Stimulated activated CD4-positive, alpha-beta T cell treated with anti-CD3 and anti-CD28 coated beads, Interleukin-2, amount 100 ng/mL, for 24 hours (primary cell): ENCODE results near the gene HMCN1.

Experiments
- DNase-seq, 2 donors: peaks; one replicate each; pipeline ENCODE4 v3.0.0-alpha.2; 2020

HMCN1 gene

DNA sequence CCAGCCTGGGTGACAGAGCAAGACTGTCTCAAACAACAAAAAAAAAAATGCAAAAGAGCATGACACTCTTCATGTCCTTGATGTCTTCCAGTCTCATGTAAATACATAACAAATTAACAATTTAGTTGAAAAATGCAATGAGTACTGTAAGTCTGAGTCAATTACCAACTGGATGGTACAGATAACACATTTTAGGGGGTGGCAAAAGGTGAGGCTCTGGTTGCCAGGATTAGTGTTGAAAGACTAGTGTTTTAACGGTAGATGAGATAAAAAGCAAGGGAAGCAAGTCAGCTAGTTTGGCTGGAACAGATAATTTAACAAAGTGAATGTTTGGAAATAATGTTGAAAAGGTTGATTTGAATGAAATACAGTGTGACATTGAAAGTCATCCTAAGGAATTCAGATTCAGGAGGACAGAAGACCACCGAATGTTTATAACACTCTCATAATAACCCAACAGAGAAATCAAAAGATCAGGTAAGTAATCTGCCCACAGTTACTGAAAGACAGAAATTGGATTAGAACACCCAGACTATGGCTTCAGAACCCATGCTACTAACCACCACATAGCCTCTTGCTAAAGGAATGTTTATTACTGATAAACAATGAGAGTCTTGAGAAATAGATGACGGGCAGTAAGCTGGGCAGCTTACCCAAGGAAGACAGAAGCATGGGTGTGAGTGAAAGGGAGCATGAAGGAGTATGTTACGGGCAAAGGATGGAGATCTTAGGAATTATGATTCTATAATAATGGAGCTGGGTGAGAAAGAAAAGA is 312.4 kb downstream of the HMCN1 start:
- DNase-seq: no peak

DNA sequence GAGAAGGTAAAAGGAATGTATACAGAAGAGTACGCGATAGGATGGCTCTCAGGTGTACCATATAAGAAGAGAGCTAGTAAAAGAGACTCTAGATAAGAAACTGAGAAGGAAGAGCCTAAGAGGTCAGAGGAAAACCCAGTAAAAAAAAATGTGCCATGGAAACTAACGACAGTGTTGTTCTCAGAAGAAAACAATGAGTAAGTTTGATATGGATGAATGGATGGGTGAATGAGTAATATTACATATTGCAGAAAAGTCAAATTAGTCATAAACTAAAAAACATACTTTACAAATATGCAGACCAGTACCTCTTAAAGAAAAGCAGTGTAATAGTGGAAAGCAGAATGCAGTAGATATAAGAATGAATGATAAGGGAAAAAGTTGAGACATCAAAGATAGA is 316.2 kb downstream of the HMCN1 start:
- no peak for DNase-seq

DNA sequence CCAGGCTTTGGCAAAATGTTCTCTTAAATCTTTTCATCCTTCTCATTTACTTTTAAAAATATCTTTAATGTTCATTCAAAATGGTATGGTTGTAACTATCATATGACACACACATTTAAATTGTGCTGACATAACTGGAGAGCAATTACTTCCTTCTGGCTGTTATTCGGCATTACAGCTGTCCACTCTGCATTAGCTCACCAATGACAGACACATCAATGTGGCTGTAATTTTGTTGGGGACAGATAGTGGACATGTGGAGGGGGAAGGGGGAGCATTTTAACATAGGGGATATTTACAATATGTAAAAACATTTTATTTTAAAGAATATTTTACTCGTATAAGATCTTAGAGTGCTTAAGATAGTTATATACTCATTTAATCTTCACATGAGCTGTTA is 319.8 kb downstream of the HMCN1 start:
- no peak for DNase-seq

DNA sequence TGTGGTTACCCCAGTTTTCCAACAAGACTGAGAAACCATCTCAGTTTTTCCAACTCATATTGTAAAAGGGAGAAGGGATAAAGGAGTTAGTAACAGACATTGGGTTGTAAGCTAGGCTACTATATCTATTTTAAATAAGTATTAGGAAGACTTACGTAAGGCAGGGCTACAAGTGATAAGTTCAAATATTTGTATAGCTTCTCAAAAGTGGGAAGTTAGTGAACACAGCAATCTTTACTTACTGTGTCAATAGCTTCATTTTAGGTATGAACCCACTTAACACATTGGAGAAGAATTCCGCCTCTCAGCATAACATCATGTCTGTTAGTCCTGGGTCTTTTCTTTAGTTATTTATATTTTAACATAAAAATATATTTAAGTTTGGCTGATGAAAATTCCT is 320.7 kb downstream of the HMCN1 start:
- no peak for DNase-seq

DNA sequence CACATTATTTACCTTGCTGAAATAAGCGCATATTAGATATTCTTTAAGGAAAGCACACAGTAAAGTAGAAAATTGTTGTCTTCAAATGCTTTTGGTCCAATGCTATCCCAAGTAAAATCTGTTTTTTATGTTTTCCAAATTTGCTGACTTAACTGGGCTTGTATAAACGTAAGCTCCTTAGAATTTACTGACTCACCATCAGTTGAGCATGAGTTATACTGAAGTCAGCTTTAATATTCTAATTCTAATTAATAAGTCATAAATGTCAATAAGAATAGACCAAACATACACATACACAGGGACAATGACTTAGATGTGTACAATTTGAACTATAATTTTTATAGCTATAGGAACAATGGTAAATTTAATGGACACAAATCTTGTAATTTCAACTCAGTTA is 321.7 kb downstream of the HMCN1 start:
- DNase-seq: no peak

DNA sequence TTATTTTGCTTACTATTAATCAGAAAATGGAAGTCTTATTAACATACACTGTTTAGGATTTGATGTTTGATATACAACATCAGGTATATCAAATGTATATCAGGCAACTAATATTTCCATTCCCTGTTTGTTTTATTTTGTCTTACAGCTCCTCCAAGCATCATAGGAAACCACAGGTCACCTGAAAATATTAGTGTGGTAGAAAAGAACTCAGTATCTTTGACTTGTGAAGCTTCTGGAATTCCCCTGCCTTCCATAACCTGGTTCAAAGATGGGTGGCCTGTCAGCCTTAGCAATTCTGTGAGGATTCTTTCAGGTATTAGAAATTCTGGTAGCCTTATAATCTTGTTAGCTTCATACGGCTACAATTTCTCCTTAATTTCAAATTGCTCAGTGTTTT is 322.9 kb downstream of the HMCN1 start:
- DNase-seq: no peak

DNA sequence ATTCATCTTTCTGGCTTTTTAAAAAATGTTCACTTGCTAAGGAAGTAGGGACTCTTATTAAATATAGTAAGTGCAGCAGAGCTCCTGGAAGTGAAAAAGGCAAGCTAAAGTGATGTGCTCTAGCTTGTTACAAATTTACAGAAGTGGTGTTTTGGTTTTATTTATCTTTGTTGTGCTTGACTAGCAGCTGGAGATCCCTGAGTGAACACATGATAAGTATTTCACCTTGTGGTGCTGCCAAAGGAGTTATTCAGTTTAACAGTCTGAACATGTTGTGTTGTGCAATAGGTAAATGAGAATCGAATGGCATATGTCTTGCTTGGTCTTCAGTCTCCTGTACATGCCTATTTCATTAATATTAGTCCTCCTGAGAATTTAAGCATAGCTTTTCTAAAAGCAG is 325.1 kb downstream of the HMCN1 start:
- no peak for DNase-seq

DNA sequence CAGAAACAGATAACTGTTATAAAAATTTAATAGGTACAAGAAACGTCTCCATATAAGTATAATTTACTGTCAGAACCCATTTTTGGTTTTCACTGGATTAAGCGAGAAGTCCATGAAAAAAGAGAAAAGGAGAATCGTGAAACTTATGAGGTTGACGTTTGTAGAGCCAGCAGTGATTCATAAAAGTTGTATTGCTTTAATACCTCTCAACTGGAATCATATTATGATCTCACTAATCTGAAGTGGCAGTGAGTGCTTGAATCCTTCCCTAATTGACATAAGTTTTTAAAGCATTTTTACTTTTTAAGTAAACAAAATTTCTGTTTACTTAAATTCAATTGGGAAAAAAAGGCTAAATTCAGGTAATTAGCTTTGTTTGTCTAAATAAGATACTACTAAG is 325.6 kb downstream of the HMCN1 start:
- no peak for DNase-seq

DNA sequence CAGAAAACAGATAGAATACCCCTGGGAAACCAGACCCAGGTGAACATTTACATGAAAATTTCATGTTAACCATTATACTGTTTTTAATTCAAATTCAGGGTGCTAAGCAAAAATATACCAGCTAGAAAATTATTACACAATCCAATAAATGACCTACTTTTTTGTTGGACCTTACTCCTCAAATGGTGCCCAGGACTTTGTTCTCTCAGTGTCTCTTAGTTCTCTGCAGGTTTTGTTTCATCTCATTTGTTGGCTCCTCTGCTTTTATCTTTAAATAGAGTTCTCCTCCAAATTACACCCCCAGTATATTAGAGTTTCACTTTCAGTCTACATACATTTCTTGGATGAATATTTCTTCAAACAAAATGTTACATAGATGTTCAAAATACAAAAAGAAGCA is 326.0 kb downstream of the HMCN1 start:
- DNase-seq: no peak

DNA sequence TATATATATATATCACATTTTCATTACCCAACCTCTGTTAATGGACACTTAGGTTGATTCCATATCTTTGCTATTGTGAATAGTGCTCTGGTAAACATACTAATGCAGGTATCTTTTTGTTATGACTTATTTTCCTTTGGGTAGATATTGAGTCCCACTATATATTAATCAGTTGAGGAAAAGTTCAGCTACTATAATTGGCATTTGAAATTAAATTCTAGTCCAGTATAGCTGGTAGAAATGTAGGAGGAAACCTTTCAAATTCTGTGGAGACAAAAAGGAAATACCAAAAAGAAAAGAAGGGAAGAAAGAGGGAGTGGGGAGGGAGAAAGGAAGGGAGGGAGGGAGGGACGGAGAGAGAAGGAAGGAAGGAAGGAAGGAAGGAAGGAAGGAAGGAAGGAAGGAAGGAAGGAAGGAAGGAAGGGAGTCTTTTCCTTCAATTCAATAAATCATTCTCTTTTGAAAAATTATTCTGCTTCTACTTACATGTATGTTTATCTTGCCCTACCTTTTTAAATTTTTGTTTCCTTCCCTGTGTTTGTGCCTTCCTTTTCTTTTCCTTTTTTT is 329.0 kb downstream of the HMCN1 start:
- DNase-seq: no peak

DNA sequence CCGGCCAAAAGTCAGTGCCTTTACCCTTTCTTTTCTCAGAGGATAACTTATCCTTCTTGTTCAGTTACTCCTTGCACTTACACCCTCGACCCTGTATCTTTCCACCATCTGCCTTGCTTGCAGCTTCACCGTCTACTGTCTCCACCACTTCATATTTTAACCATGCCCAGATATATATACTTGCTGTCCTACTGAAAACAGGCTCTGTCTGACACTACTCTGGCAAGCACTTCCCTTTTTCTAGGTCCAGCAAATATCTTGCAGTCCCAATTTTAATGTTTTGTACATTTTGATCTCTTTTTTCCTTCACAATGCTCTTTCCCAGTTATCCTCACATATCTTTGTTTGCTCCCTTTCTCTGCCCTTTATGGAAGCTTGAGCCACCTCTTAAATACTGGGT is 332.2 kb downstream of the HMCN1 start:
- no peak for DNase-seq

DNA sequence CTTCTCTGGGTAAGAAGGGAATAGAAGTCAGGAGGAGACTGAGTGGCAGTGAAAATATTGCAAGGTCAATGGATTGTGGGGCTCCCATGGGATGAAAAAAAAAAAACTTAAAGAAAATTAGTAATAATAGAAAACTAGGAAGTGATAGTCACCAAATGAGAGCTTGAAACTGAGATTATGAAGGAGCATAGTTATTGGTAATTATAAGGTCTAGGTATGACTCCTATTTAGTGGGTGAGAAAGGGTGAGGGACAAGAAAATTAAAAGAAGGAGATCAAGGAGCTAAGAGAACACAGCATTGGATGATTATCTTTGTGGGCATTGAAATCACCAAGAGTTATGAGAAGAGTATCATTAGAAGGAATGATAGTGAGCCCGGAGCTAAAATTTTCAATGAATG is 339.5 kb downstream of the HMCN1 start:
- no peak for DNase-seq

DNA sequence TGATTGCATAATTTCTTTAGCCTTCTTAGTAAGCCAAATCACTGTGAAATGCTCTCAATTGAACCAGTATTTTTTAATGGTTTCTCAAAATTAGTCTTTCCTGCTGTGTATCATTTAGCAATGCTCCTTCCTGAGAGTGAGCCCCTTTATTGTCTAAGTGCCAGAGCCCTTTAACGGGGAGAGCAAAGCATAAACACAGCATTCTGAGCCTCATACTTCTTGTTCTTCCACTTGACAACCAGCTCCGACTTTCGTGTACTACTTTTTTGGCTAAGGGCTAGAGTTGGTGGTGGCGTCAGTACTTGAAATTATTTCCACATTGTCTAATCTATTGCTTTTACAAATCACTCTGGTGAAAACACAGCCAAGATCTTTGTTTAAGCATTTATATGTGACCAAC is 341.8 kb downstream of the HMCN1 start:
- no peak for DNase-seq

DNA sequence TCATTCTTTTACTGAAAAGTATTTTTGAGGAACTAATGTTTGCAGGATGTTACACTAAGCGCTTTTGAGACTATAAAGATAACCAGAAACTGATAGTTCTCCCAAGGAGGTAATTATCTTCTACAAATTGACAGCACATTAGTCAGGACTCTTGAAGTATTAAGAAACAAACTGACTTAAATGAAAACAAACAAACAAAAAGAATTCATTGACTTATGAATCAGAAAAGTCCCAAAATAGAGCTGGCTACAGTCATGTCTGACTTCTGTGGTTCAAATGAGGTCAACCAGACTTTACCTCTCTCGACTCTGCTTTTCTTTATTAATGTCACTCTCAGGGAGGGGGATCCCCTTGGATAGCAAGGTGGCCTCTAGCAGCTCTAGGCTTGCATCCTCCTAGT is 344.1 kb downstream of the HMCN1 start:
- no peak for DNase-seq

DNA sequence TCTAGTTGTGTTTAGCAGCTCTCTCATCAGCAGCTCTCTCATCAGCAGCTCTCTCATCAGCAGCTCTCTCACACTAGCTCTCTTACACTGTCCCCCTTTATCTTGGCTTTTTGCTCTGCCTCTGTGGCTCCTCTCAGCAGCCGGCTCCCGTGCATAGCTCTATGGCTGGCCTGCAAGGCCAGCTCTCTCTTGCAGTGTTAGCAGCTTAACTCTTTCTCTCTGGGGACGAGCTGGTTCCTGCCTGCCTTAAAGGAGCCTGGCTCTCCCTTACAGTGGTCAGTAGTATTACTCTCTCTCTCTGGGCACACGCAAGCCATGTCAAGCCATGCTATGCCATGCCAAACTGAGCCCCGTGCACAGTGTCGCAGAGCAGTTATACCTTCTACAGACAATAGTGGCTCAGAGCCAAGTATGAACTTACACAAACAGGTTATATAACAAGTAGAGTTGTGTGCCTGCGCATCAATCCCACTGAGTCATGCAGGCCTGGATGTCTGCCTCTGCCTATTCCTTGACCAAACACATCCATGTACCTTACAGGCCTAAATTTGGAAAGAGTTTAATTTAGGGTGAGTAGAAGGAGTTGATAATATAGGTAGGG is 345.0 kb downstream of the HMCN1 start:
- no peak for DNase-seq

DNA sequence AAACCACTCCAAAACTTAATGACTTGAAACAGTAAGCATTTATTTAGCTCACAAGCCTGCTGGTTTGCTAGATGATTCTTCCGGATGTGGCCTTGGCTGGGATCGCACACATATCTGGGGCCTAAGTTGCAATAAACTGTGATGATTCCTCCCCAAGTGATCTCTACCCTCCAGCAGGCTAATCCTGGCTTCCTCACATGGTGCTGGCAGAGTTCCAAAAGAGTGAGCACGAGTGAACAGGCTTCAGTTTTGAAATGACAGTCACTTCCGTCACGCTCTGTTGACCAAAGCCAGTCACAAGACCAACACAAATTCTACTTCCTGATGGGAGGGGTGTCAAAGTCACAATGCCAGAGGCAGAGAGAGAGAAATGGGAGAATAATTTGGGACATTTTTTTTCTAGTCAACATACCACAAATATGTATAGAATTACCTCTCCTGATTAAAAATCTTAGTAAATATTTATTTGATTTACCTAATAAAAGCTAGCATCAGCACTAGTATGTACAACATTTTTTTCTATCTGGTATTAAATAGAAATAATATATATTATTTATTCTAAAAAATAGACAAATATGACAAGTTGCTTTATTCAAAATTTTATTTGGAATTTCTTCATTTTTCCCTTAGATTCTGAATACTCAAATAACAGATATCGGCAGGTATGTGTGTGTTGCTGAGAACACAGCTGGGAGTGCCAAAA is 348.2 kb downstream of the HMCN1 start:
- DNase-seq: peak in 1 of 2 donors; percentile 16

DNA sequence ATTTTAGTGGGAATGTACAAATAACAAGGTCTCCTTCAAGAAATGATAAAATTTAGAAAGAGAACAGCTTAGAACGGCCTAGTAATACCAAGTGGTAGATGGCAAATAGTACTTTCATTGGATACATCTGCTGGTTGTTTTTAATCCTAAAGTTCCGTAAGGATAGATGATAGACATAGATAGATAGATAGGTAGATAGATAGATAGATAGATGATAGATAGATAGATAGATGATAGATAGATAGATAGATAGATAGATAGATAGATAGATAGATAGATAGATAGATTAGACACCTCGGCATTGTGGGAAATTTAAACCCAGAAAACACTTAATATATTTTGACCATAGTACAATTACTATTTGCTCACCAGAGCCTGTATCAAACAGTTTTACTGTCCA is 352.4 kb downstream of the HMCN1 start:
- DNase-seq: no peak

DNA sequence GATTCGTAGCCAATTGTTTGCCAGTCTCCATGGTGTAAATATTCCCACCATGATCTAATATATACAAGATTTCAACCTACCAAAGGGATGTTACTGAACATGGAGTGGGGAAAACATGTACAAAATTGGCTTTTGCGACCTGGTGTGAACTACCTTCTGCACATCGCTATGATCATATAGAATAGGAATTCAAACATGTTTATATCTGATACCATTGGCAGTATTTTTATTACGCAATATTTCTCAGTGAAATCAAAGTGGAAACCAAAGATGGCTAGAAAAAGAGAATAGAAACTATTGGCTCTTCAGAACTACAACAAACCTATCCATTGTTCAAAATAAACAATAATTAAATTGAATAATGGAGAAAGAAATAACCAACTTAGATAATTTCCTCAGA is 355.7 kb downstream of the HMCN1 start:
- no peak for DNase-seq

DNA sequence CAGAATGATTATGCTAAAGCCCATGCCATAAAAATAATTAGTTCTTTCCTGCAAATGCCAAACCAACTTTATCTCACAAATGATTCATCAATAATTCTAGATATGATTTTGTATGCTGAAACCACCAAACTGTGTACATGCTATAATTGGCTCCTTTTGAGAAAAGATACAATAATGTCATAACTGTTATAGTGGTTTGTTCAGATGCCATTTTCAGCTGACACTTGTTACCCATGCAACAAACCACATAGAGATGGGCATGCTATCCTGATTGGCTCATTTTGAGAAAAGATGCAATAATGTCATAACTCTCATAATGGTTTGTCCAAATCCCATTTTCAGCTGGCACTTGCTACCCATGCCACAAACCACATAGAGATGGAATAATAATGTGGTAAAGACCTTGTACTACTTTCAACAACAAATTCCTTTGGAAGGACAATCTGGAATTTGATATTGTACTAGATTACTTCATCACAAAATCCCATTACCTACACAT is 357.1 kb downstream of the HMCN1 start:
- DNase-seq: no peak

DNA sequence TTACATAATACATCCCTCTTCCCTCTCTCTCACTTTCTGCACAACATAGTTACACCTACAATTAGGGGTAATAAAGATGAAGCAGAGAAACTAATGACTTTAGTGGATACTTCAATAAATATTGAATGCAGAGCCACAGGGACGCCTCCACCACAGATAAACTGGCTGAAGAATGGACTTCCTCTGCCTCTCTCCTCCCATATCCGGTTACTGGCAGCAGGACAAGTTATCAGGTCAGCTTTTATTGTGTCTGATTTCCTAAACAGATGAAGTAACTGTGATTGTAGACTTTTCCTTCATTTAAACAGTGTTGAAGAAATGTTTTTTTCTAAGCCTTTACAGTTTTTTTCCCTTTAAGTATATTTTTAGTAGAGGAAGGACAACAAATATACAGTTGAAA is 359.2 kb downstream of the HMCN1 start:
- no peak for DNase-seq

DNA sequence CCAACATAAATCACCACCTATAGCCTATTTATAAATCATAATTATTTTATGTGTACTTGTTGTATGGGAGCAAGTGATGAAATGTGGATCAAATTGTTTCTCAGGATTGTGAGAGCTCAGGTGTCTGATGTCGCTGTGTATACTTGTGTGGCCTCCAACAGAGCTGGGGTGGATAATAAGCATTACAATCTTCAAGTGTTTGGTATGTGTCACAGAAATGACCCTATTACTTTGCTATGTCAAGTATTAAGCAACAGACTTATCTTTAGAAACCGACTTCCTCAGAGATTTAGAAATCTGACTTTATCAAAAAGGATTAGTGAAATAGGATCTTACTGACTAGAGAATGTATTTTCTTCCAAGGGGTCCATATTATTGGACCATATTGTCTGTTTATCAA is 360.0 kb downstream of the HMCN1 start:
- no peak for DNase-seq

DNA sequence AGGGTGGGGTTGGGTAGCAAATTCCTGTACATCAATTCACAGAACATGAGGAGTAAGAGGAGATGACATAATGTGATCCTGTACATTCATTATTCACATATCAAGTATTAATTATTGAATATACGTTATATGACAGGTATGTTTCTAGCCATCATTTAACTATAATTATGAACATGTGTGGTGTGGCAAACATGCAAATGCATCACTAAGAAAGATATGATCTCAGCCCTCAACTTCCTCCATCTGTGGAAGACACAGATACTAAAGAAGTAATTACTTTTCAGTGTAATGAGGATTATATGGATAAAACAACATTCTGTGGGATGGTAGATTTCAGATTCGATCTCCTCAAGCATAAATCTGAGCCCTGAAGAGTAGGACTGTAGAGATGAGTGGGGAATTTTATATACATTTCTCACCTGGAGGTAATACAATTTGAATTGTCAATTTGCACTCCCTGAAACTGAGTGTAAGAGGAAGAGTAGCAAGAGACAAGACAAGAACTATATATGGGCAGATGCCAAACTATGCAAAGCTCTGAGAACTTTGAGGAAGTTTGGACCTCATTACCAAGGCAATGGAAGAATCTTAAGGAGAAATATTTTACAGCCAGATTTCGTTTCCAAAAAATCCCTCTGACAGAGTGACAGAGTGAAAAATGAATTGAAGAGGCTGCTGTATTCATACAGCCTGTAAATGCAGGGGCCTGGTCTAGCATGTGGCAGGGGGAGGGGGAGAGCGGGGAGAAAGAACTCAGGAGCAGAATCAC is 365.3 kb downstream of the HMCN1 start:
- no peak for DNase-seq

DNA sequence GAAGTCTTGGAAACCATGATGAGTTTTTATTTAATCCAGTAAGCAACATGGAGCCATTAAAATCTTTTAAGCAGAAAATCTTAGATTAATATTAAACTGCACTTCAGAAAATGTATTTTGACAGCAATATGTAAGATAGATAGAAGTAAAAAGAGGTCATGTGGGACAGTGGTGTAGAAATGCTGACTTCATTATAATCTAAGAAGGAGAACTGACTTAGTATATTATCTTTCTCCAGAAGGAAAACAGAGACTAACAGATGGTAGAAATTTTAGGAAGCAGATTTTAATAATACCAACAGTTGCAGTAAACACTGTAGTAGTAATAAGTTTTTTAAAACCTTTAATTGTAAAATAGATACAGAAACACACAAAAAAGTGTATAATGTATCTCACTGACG is 367.9 kb downstream of the HMCN1 start:
- DNase-seq: no peak
